SK-N-SH (cell line): Measurements from ENCODE around the gene PCDH17. TPM values are rescaled to one million over a fixed set of nuclear protein-coding genes. Genes with fewer than 3 reads are reported as not detected.

Source experiments
- CTCF ChIA-PET: fragments of 300-600, 350-600 bp; formaldehyde crosslinking; extraction: SDS; loops from one replicate; lab custom pipeline; 2021; lab: Yijun Ruan, JAX
- POLR2A ChIA-PET: fragments of 350-600 bp; sonication (Branson Sonifier 250); formaldehyde crosslinking; extraction: SDS; loops from one replicate; lab custom pipeline; 2020; ENCODE audit warnings: antibody characterized with exemption, inconsistent platforms; lab: Yijun Ruan, JAX
- DNase-seq: peaks from one replicate; pipeline ENCODE4 v3.0.0; 2012
- H2AFZ ChIP-seq: fragments of 200-600 bp; sonication (generic); 2 replicates; pipeline ENCODE4 v1.8.1; 2016; ENCODE audit warnings: antibody characterized with exemption, mild to moderate bottlenecking, low read depth
- H3F3A ChIP-seq: fragments of 200-600 bp; sonication (generic); replicated peaks from 2 replicates; pipeline ENCODE3; 2016; ENCODE audit warnings: antibody characterized with exemption, mild to moderate bottlenecking; ENCODE audit not compliant: insufficient read depth
- H3K27ac ChIP-seq, 2 experiments: fragments of 200-500 bp in 1 of 2; fragments of 200-600 bp in 1 of 2; sonication (Bioruptor generic) in 1 of 2; sonication (generic), shearing (Covaris generic) in 1 of 2; 2 replicates each; pipeline versions ENCODE4 v1.5.1 to v1.6.1; 2014 to 2016; ENCODE audit warnings: low read depth in 2 of 2, inconsistent platforms in 1 of 2, low read length in 1 of 2, mild to moderate bottlenecking in 1 of 2, mixed read lengths in 1 of 2
- H3K27me3 ChIP-seq: fragments of 200-600 bp; sonication (generic), shearing (Covaris generic); 2 replicates; pipeline ENCODE4 v1.6.1; 2016; ENCODE audit warnings: mixed run types; ENCODE audit not compliant: insufficient read depth
- H3K36me3 ChIP-seq, 2 experiments: fragments of 200-500 bp in 1 of 2; fragments of 200-600 bp in 1 of 2; sonication (Bioruptor generic) in 1 of 2; sonication (generic) in 1 of 2; replicated peaks in 1 of 2; 2 replicates each; pipeline versions ENCODE3 to v1.5.1; 2014 to 2016; ENCODE audit warnings: low read length in 1 of 2, mild to moderate bottlenecking in 1 of 2; ENCODE audit not compliant: insufficient read depth in 2 of 2, control insufficient read depth in 1 of 2
- H3K4me1 ChIP-seq, 2 experiments: fragments of 200-500 bp in 1 of 2; fragments of 200-600 bp in 1 of 2; sonication (Bioruptor generic) in 1 of 2; sonication (generic), shearing (Covaris generic) in 1 of 2; 2 replicates each; pipeline versions ENCODE4 v1.5.1 to v1.6.1; 2014 to 2016; ENCODE audit warnings: low read depth in 1 of 2, low read length in 1 of 2, mixed run types in 1 of 2; ENCODE audit not compliant: insufficient read depth in 2 of 2, control insufficient read depth in 1 of 2
- H3K4me2 ChIP-seq: fragments of 200-600 bp; sonication (generic), shearing (Covaris generic); 2 replicates; pipeline ENCODE4 v1.6.1; 2017; ENCODE audit warnings: mixed run types
- H3K4me3 ChIP-seq, 2 experiments: fragments of 200-500 bp in 1 of 2; fragments of 200-600 bp in 1 of 2; sonication (Bioruptor generic) in 1 of 2; sonication (generic), shearing (Covaris generic) in 1 of 2; 2 replicates each; pipeline versions ENCODE4 v1.5.1 to v1.8.1; 2014 to 2016; ENCODE audit warnings: low read depth in 2 of 2, inconsistent platforms in 1 of 2, low read length in 1 of 2, mild to moderate bottlenecking in 1 of 2, mixed read lengths in 1 of 2, moderate library complexity in 1 of 2
- H3K79me2 ChIP-seq: fragments of 200-600 bp; sonication (generic); 2 replicates; pipeline ENCODE4 v1.8.1; 2017; ENCODE audit warnings: mild to moderate bottlenecking; ENCODE audit not compliant: insufficient read depth
- H3K9ac ChIP-seq: fragments of 200-600 bp; sonication (generic); 2 replicates; pipeline ENCODE4 v1.6.1; 2017; ENCODE audit warnings: mixed run types
- H3K9me2 ChIP-seq: fragments of 200-600 bp; sonication (generic); 2 replicates; pipeline ENCODE4 v1.6.1; 2017; ENCODE audit warnings: mixed run types
- H3K9me3 ChIP-seq: fragments of 200-600 bp; sonication (generic); 2 replicates; pipeline ENCODE4 v1.6.1; 2017; ENCODE audit warnings: mixed run types, mild to moderate bottlenecking, moderate library complexity
- H4K20me1 ChIP-seq: fragments of 200-600 bp; sonication (generic); 2 replicates; pipeline ENCODE4 v1.6.1; 2017; ENCODE audit warnings: mild to moderate bottlenecking, mixed run types; ENCODE audit not compliant: insufficient read depth
- EZH2phosphoT487 ChIP-seq: fragments of 200-600 bp; sonication (generic); IDR thresholded peaks from 2 replicates; pipeline ENCODE4 v1.6.1; 2017; ENCODE audit warnings: low read depth, mixed run types, mild to moderate bottlenecking, antibody characterized with exemption, moderate library complexity, borderline replicate concordance
- FOXJ3 ChIP-seq: sonication (generic); formaldehyde crosslinking; IDR thresholded peaks from 2 replicates; pipeline ENCODE4 v1.5.1; 2020; ENCODE audit warnings: mild to moderate bottlenecking, missing genetic modification reagents
- FOXM1 ChIP-seq: IDR thresholded peaks from 2 replicates; pipeline ENCODE4 v1.4.0; 2012; ENCODE audit warnings: low read depth, mild to moderate bottlenecking
- GATA2 ChIP-seq: sonication (generic); formaldehyde crosslinking; IDR thresholded peaks from 2 replicates; pipeline ENCODE4 v1.5.0; 2020; ENCODE audit warnings: mild to moderate bottlenecking, missing genetic modification reagents
- MEF2A ChIP-seq: IDR thresholded peaks from 2 replicates; pipeline ENCODE4 v1.4.0; 2012; ENCODE audit warnings: low read depth, borderline replicate concordance
- MXI1 ChIP-seq: IDR thresholded peaks from 2 replicates; pipeline ENCODE4 v1.6.1; 2012; ENCODE audit warnings: mild to moderate bottlenecking, low read depth, low read length, improper control_type of control experiment
- NRF1 ChIP-seq: IDR thresholded peaks from 2 replicates; pipeline ENCODE4 v1.6.1; 2012; ENCODE audit warnings: low read depth, mild to moderate bottlenecking, low read length
- POLR2AphosphoS5 ChIP-seq: IDR thresholded peaks from 2 replicates; pipeline ENCODE4 v1.6.1; 2012; ENCODE audit warnings: low read depth, low read length
- RAD21 ChIP-seq: IDR thresholded peaks from 2 replicates; pipeline ENCODE4 v1.6.1; 2012; ENCODE audit warnings: mild to moderate bottlenecking, low read length
- RCOR1 ChIP-seq: fragments of 150-350 bp; IDR thresholded peaks from 2 replicates; pipeline ENCODE4 v1.6.1; 2017; ENCODE audit warnings: antibody characterized with exemption, low read length
- RXRA ChIP-seq: IDR thresholded peaks from 2 replicates; pipeline ENCODE4 v1.4.0; 2012; ENCODE audit warnings: low read depth, mild to moderate bottlenecking, borderline replicate concordance
- SIN3A ChIP-seq: IDR thresholded peaks from 2 replicates; pipeline ENCODE4 v1.6.1; 2012; ENCODE audit warnings: low read depth, mild to moderate bottlenecking, low read length, moderate library complexity, borderline replicate concordance
- TAF1 ChIP-seq: IDR thresholded peaks from 2 replicates; pipeline ENCODE4 v1.6.1; 2012; ENCODE audit warnings: low read depth, mild to moderate bottlenecking, low read length, moderate library complexity, borderline replicate concordance
- WGBS: methylation state at CpG from one replicate; pipeline ENCODE4 v1.1.6; 2017; ENCODE audit warnings: low lambda C conversion rate; 5-methylcytosine and 5-hydroxymethylcytosine counted together
- polyA plus RNA-seq, 3 experiments: library from polyadenylated mRNA; depleted of rRNA; stranded (reverse); fragments of >200 nt; gene quantifications; 2 replicates each; pipeline ENCODE4 v1.2.3, GENCODE V29; 2012
- TF ChIP-seq, protein P1 (sequence below): fragments of 200-600 bp; sonication (generic); IDR thresholded peaks from 2 replicates; pipeline ENCODE4 v1.6.1; 2017; ENCODE audit warnings: antibody characterized with exemption, mild to moderate bottlenecking, moderate library complexity
- TF ChIP-seq, protein P2 (sequence below): IDR thresholded peaks from 2 replicates; pipeline ENCODE4 v1.4.0; 2012; ENCODE audit warnings: low read depth
- TF ChIP-seq, protein P3 (sequence below): fragments of 150-350 bp; IDR thresholded peaks from 2 replicates; pipeline ENCODE4 v1.6.1; 2017; ENCODE audit warnings: antibody characterized with exemption, low read length, low read depth, borderline replicate concordance
- TF ChIP-seq, protein P4 (sequence below): IDR thresholded peaks from 2 replicates; pipeline ENCODE4 v1.4.0; 2012; ENCODE audit warnings: low read depth, borderline replicate concordance
- TF ChIP-seq, protein P5 (sequence below): IDR thresholded peaks from 2 replicates; pipeline ENCODE4 v1.6.1; 2012; ENCODE audit warnings: mild to moderate bottlenecking, low read depth, low read length, moderate library complexity
- TF ChIP-seq, protein P6 (sequence below): fragments of 150-350 bp; IDR thresholded peaks from 2 replicates; pipeline ENCODE4 v1.6.1; 2016; ENCODE audit warnings: mild to moderate bottlenecking, low read depth, low read length

Gene PCDH17
- polyA plus RNA-seq, 1 of the 3 experiments (the other 2 are of a cell fraction), result 0.13 TPM

DNA sequence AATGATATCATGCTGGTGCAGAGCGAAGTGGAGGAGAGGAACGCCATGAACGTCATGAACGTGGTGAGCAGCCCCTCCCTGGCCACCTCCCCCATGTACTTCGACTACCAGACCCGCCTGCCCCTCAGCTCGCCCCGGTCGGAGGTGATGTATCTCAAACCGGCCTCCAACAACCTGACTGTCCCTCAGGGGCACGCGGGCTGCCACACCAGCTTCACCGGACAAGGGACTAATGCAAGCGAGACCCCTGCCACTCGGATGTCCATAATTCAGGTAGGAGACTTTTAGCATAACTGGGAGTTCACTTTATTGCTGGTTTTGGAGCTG is 3.3 kb downstream of the PCDH17 start (continued):
- TF ChIP-seq EZH2phosphoT487 (no peak), FOXM1 (no peak)

DNA sequence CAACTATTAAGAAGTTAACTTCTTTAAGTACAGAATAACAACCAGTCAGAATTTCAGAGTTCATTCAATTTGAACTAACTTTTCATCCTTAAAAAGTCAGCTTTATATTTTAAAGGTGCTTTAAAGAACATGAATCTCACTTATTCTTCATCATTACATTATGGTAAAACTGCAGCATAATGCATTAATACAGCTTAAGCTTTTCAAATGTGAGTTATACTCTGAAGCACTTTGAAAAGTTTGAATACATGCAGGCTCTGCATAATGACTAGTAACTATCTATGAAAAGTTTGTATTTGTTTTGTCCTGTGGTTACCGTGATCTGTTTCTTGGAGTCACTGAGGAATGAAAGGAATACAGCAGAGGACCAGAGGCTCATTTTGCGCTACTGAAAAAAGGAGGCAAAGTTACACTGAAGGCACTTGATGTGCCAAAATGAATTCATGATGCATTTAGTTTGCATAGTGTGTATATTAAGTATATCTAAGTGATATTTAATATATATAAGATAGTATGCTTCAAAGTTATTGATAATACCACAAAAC is 4.1 kb downstream of the PCDH17 start:
- no peaks in the 10 kb centered on the region for H3K9me3 ChIP-seq
- H3K36me3 ChIP-seq, result no peaks in the 10 kb centered on the region
- H3K4me1 ChIP-seq, result peaks cover 3 to 17% of the 10 kb centered on the region in 2 experiments; a peak in 3 of 4 replicates
- no peak overlapping the region for H3K9ac ChIP-seq
- ChIA-PET POLR2A (no interaction called here), CTCF (interaction anchor here (0.9 to 3.9 kb wide), 8 partner anchors 9 to 222 kb away, joined by 3 to 22 read pairs (median 8); no protein-coding TSS in a partner anchor)
- no peak for DNase-seq
- no peaks in the 10 kb centered on the region for H4K20me1 ChIP-seq
- H3K27ac ChIP-seq, result no peak overlapping the region
- H3K4me3 ChIP-seq, result no peak overlapping the region
- H3K27me3 ChIP-seq, result peaks cover 31% of the 10 kb centered on the region
- TF ChIP-seq RCOR1 (no peak), MXI1 (no peak), FOXJ3 (CRISPR knock-in tag) (no peak), TAF1 (no peak), GATA2 (no peak), NRF1 (no peak), RXRA (no peak), FOXM1 (no peak), SIN3A (no peak), MEF2A (no peak), RAD21 (no peak), POLR2AphosphoS5 (no peak)
- TF ChIP-seq, protein P1, sequence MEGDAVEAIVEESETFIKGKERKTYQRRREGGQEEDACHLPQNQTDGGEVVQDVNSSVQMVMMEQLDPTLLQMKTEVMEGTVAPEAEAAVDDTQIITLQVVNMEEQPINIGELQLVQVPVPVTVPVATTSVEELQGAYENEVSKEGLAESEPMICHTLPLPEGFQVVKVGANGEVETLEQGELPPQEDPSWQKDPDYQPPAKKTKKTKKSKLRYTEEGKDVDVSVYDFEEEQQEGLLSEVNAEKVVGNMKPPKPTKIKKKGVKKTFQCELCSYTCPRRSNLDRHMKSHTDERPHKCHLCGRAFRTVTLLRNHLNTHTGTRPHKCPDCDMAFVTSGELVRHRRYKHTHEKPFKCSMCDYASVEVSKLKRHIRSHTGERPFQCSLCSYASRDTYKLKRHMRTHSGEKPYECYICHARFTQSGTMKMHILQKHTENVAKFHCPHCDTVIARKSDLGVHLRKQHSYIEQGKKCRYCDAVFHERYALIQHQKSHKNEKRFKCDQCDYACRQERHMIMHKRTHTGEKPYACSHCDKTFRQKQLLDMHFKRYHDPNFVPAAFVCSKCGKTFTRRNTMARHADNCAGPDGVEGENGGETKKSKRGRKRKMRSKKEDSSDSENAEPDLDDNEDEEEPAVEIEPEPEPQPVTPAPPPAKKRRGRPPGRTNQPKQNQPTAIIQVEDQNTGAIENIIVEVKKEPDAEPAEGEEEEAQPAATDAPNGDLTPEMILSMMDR, result no peak
- TF ChIP-seq, protein P2, sequence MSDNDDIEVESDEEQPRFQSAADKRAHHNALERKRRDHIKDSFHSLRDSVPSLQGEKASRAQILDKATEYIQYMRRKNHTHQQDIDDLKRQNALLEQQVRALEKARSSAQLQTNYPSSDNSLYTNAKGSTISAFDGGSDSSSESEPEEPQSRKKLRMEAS, result no peak
- TF ChIP-seq, protein P3, sequence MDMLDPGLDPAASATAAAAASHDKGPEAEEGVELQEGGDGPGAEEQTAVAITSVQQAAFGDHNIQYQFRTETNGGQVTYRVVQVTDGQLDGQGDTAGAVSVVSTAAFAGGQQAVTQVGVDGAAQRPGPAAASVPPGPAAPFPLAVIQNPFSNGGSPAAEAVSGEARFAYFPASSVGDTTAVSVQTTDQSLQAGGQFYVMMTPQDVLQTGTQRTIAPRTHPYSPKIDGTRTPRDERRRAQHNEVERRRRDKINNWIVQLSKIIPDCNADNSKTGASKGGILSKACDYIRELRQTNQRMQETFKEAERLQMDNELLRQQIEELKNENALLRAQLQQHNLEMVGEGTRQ, result no peak
- TF ChIP-seq, protein P4, sequence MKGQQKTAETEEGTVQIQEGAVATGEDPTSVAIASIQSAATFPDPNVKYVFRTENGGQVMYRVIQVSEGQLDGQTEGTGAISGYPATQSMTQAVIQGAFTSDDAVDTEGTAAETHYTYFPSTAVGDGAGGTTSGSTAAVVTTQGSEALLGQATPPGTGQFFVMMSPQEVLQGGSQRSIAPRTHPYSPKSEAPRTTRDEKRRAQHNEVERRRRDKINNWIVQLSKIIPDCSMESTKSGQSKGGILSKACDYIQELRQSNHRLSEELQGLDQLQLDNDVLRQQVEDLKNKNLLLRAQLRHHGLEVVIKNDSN, result no peak
- TF ChIP-seq, protein P5, sequence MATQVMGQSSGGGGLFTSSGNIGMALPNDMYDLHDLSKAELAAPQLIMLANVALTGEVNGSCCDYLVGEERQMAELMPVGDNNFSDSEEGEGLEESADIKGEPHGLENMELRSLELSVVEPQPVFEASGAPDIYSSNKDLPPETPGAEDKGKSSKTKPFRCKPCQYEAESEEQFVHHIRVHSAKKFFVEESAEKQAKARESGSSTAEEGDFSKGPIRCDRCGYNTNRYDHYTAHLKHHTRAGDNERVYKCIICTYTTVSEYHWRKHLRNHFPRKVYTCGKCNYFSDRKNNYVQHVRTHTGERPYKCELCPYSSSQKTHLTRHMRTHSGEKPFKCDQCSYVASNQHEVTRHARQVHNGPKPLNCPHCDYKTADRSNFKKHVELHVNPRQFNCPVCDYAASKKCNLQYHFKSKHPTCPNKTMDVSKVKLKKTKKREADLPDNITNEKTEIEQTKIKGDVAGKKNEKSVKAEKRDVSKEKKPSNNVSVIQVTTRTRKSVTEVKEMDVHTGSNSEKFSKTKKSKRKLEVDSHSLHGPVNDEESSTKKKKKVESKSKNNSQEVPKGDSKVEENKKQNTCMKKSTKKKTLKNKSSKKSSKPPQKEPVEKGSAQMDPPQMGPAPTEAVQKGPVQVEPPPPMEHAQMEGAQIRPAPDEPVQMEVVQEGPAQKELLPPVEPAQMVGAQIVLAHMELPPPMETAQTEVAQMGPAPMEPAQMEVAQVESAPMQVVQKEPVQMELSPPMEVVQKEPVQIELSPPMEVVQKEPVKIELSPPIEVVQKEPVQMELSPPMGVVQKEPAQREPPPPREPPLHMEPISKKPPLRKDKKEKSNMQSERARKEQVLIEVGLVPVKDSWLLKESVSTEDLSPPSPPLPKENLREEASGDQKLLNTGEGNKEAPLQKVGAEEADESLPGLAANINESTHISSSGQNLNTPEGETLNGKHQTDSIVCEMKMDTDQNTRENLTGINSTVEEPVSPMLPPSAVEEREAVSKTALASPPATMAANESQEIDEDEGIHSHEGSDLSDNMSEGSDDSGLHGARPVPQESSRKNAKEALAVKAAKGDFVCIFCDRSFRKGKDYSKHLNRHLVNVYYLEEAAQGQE, result no peak
- TF ChIP-seq, protein P6, sequence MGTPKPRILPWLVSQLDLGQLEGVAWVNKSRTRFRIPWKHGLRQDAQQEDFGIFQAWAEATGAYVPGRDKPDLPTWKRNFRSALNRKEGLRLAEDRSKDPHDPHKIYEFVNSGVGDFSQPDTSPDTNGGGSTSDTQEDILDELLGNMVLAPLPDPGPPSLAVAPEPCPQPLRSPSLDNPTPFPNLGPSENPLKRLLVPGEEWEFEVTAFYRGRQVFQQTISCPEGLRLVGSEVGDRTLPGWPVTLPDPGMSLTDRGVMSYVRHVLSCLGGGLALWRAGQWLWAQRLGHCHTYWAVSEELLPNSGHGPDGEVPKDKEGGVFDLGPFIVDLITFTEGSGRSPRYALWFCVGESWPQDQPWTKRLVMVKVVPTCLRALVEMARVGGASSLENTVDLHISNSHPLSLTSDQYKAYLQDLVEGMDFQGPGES, result no peak
- peaks cover 3% of the 10 kb centered on the region for H3F3A ChIP-seq
- WGBS, result 62% methylated on average over 2 of the region's 2 CpGs
- no peaks in the 10 kb centered on the region; the same call in 1 of the 2 replicates for H3K79me2 ChIP-seq
- no peak overlapping the region for H3K4me2 ChIP-seq
- no peaks in the 10 kb centered on the region for H3K9me2 ChIP-seq
- H2AFZ ChIP-seq, result no peak overlapping the region
